HG02852 (cell line): Measurements from ENCODE around the gene IPCEF1.

Source experiments
- ATAC-seq: cut with Tn5 transposase; IDR thresholded peaks from one replicate; pipeline ENCODE4 v1.9.1; 2021; ENCODE audit warnings: mild to moderate bottlenecking, moderate library complexity; ENCODE audit not compliant: unreplicated experiment

Gene IPCEF1, protein sequence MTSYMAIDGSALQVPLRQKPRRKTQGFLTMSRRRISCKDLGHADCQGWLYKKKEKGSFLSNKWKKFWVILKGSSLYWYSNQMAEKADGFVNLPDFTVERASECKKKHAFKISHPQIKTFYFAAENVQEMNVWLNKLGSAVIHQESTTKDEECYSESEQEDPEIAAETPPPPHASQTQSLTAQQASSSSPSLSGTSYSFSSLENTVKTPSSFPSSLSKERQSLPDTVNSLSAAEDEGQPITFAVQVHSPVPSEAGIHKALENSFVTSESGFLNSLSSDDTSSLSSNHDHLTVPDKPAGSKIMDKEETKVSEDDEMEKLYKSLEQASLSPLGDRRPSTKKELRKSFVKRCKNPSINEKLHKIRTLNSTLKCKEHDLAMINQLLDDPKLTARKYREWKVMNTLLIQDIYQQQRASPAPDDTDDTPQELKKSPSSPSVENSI

DNA sequence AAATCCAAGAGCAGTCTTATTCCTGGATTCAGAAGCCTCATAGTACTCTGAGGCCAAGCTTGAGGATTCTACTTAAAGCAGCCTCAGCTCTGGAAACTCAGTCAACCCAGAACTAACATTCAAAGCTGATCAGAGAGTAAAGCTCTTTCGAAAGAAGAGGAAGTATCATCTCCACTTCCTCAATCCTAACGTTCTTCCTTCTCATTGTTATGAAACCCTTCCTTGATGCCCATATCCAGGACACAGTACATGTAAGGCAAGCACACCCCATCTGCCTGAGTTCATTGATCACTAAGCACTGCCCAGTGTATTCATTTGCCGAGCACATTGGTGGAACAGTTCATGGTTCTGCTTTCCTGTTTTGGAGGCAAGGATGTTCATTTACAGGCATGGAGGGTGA is at the start of gene IPCEF1:
Gene IPCEF1 (minus strand): TSS at position 114 of the 400 bp plus-strand sequence. CDS start 90,856 bp downstream, outside the sequence.
- ATAC-seq = no peak

DNA sequence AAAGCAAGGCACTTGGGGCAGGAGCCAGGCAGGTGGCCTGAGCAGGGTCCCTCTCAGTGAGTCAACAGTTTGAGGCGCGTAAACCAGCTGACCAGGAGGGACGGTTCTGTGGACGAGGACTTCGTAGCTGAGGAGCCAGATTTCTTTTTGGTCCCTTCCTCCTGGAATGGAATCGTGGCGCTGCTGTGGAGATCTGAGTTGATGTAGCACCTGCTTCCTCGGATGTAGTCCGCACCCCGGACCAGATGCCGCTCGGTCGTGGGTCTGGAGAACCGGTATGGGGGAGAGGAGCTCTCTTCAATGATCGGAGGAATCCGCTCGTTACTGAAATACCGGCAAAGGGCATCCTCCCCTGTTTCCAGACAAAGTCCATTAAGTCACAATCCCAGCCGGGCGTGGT is 49.7 kb upstream of the IPCEF1 start:
- ATAC-seq = no peak

GRCh38 chr6:154404791-154405400 is 48.3 kb upstream of the IPCEF1 start:
- no peak for ATAC-seq

GRCh38 chr6:154403788-154404187 is 47.2 kb upstream of the IPCEF1 start:
- no peak for ATAC-seq

- no peak for ATAC-seq
Measured at GRCh38 chr6:154402081-154402780, 45.6 kb upstream of the IPCEF1 start.

DNA sequence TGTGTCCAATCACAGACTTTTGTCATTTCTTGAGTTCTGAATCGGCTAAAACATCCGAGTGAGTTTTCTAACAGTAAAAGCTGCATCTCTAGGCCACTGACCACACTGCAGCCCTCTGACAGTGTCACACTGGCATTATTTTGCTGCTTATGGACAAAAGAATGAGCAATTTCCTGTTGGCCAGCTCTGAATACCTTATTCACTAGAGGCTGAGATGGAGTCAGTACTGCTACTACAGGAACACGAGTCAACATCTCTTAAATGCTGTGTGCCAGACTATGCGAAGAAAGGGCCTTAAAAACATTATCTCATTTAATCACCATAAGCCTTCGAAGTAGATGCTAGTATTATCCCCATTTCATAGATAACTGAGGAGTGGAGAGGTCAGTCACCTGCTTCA is 42.5 kb upstream of the IPCEF1 start:
- ATAC-seq = no peak

DNA sequence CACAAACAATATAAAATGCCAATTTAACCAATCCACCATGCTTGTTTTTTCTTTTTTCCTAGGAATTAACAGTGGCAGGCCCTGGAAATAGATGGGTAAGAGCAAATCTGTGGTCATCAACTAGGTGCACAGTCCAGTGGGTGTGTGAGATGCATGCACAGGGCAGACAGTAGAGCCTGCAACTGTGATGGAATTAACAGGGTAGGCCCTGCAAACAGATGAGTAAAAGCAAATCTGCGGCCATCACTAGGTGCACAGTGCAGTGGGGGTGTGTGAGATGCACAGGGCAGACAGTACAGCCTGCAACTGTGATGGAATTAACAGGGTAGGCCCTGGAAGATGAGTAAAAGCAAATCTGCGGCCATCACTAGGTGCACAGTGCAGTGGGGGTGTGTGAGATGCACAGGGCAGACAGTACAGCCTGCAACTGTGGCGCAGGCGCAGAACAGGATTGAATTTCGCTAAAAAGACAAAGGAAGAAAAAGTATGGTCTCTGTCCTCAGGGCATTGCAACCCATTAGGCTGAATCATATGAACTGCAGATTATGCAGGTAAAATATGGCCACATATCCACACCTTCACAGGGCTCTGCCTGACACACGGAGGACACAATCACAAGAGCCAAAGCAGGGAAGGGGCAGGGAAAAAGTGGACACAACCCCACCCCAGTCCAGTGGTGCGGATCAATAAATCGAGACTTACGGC is 41.0 kb upstream of the IPCEF1 start:
- no peak for ATAC-seq

GRCh38 chr6:154395878-154396277 is 39.3 kb upstream of the IPCEF1 start:
- no peak for ATAC-seq

- ATAC-seq = no peak
Measured at GRCh38 chr6:154395316-154395715, 38.7 kb upstream of the IPCEF1 start.

DNA sequence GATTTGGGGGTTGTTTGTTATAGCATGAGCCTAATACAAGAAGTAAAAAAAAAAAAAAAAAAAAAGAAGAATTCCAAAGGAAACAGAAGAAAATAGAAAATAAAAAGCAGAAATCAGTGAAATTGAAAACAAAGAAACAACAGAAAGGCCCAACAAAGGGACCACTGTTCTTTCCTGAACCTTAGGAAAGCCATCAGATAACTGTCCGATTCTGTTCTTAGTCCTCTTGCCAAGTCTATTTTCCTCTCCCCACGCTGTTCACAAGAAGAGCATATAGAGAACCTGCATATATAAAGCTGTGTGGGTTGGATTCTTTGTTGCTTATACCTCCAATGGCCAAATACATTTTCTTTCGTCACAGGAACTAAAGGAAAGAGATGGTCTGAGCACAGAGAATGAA is 38.0 kb upstream of the IPCEF1 start:
- no peak for ATAC-seq

GRCh38 chr6:154390034-154390433 is 33.4 kb upstream of the IPCEF1 start:
- ATAC-seq = no peak

GRCh38 chr6:154388803-154389202 is 32.2 kb upstream of the IPCEF1 start:
- no peak for ATAC-seq

- no peak for ATAC-seq
Measured at GRCh38 chr6:154386848-154387717, 30.5 kb upstream of the IPCEF1 start.

DNA sequence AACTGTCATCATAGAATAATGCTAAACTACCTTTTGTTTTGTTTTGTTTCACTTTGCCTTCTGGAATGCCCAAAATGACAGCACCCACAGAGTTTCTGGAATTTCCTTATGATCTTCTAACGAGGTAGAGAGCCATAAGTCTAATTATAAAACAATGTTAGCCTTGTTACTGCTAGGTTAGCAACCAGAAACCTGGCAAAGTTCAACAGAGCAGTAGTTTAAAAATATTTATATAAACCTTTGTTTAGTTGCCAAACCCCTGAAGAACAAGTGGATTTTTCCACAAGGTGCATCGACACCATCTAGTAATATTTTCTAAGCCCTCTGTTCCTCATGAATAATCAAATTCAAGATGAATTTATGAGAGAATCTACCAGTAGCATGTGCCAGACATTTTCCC is 27.6 kb upstream of the IPCEF1 start:
- no peak for ATAC-seq

GRCh38 chr6:154383273-154383672 is 26.7 kb upstream of the IPCEF1 start:
- no peak for ATAC-seq

DNA sequence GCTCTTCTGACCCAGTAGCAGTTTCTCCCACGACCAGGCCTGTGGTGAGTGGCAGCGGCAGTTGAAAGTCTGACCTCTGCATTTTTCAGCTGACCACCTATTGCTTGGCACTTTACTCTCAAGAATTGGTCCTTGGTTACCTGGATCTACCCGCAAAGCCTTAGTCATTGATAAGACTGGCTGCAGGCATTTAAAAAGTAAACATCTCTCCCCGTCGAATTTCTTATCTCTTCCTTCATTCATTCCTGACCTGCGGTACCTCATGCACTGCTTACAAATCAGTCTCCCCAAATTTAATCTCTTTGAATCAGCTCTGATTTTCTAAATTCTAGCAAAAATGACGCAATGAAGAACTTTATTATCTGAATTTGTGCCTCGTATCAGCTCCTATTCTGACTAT is 26.1 kb upstream of the IPCEF1 start:
- no peak for ATAC-seq

DNA sequence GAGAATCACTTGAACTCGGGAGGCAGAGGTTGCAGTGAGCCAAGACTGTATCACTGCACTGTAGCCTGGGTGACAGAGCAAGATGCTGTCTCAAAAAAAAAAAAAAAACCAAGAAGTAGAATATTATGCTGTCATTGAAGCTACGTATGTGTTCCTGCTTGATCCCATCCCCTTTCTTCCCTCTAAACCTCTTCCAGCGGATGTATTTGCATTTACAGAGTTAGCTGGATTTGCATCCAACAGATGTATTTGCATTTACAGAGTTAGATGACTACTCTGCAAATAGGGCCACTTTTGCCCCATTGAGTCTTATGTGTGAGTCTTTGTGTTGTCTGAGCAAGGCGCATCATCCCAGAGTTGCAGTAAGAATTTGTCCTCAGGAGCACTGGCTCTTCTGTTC is 24.9 kb upstream of the IPCEF1 start:
- ATAC-seq = no peak

DNA sequence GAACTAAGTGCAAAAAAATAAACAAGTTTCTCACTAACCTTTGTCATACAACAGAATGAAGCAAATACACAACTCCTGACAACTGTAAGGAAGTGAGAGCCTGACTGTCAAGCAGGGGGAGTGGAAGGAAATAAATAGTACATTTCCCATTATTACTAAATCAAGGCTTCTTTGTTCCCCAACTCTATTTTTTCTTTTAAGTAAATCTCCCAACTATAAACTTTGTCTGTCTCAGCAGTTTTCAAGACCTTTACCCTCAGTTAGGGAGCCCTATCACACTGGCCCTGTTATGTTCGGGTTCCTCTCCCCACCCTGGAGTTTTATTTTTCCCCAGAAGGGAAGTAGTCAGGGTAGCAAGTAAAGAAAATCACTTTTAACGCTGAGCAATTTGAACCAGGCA is 24.1 kb upstream of the IPCEF1 start:
- ATAC-seq = no peak

- ATAC-seq = no peak
Measured at GRCh38 chr6:154379585-154379984, 23.0 kb upstream of the IPCEF1 start.

DNA sequence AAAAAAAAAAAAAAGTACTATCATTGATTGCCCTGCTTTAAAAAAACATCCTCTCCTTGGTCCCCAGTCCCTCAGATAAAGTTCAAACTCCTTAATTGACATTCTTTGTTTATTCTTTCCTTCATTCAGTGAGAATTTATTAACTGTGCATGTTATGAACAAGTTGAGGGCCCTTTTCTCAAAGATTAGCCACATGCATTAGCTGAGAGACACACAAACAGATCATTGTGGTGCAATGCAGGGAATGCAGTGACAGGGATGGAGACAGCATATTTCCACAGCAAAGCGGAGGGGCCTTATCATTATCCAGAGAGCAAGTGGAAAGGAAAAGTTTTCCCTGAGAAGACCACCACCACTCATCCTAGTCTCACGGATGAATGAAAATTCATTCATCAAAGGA is 21.9 kb upstream of the IPCEF1 start:
- no peak for ATAC-seq
